B cell (primary cell): ENCODE results near the gene FCER1A. TPM values are rescaled to one million over a fixed set of nuclear protein-coding genes. Genes with fewer than 3 reads are reported as not detected.

Experiments used
- ATAC-seq: fragments of 200-7000 bp; cut with Tn5 transposase; one replicate; pipeline ENCODE4 v1.10.0; 2021; ENCODE audit warnings: low read depth, mild to moderate bottlenecking, moderate number of reproducible peaks, moderate library complexity
- CTCF ChIA-PET: fragments of 350-600 bp; sonication (Branson Sonifier 250); formaldehyde crosslinking; loops from one replicate; lab custom pipeline; 2021; ENCODE audit warnings: antibody characterized with exemption, inconsistent platforms; lab: Charles Lee
- POLR2A ChIA-PET: fragments of 350-600 bp; sonication (Branson Sonifier 250); formaldehyde crosslinking; loops from one replicate; lab custom pipeline; 2021; ENCODE audit warnings: antibody characterized with exemption; lab: Charles Lee
- DNase-seq: peaks from one replicate; pipeline ENCODE4 v3.0.0; 2013
- H2AFZ ChIP-seq: 2 replicates; pipeline ENCODE4 v1.6.1; 2012; ENCODE audit warnings: mild to moderate bottlenecking, low read depth, low read length; ENCODE audit not compliant: insufficient read depth, poor library complexity, severe bottlenecking
- H3K27ac ChIP-seq, 2 donors: 1 replicate in 1 of 2; 2 replicates in 1 of 2; pipeline ENCODE4 v1.5.1; 2012 to 2013; ENCODE audit warnings: low read length in 2 of 2, mild to moderate bottlenecking in 2 of 2, moderate library complexity in 1 of 2
- H3K27me3 ChIP-seq, 4 experiments: fragments of 200-600 bp in 1 of 4; sonication (generic) in 1 of 4; replicated peaks in 1 of 4; 1 replicate in 2 of 4; 2 replicates in 2 of 4; pipeline versions ENCODE4 v1.6.1 to v1.7.0; 2013 to 2016; ENCODE audit warnings: low read length in 3 of 4, mild to moderate bottlenecking in 2 of 4, mixed read lengths in 1 of 4, moderate library complexity in 1 of 4; ENCODE audit not compliant: insufficient read depth in 4 of 4, control insufficient read depth in 3 of 4; ENCODE audit errors: control extremely low read depth in 1 of 4
- H3K36me3 ChIP-seq, 2 experiments: replicated peaks in 1 of 2; 1 replicate in 1 of 2; 2 replicates in 1 of 2; pipeline versions ENCODE4 v1.6.1 to v1.7.1; 2013; ENCODE audit warnings: low read length in 1 of 2; ENCODE audit not compliant: insufficient read depth in 2 of 2, control insufficient read depth in 1 of 2; ENCODE audit errors: control extremely low read depth in 1 of 2, extremely low read depth in 1 of 2
- H3K4me1 ChIP-seq, 2 donors: fragments of 200-600 bp in 1 of 2; sonication (generic) in 1 of 2; 1 replicate in 1 of 2; 2 replicates in 1 of 2; pipeline versions ENCODE4 v1.5.1 to v1.6.1; 2013 to 2017; ENCODE audit warnings: low read length in 2 of 2; ENCODE audit not compliant: control insufficient read depth in 2 of 2, insufficient read depth in 2 of 2
- H3K4me2 ChIP-seq: replicated peaks from 2 replicates; pipeline ENCODE3; 2012; ENCODE audit warnings: mild to moderate bottlenecking, low read depth, low read length; ENCODE audit not compliant: poor library complexity, severe bottlenecking
- H3K4me3 ChIP-seq, 5 experiments: fragments of 200-600 bp in 1 of 5; sonication (generic) in 1 of 5; 1 replicate in 3 of 5; 2 replicates in 2 of 5; pipeline versions ENCODE4 v1.5.1 to v1.7.0; 2011 to 2016; ENCODE audit warnings: low read length in 4 of 5, mild to moderate bottlenecking in 4 of 5, low read depth in 2 of 5, control low read depth in 1 of 5, moderate library complexity in 1 of 5; ENCODE audit not compliant: insufficient read depth in 1 of 5; ENCODE audit errors: control extremely low read depth in 1 of 5, extremely low read depth in 1 of 5
- H3K79me2 ChIP-seq: fragments of 200-600 bp; sonication (generic); one replicate; pipeline ENCODE4 v1.6.0; 2016; ENCODE audit warnings: low read length; ENCODE audit not compliant: control insufficient read depth, insufficient read depth
- H3K9ac ChIP-seq: fragments of 200-600 bp; sonication (generic); 2 replicates; pipeline ENCODE4 v1.6.1; 2017; ENCODE audit warnings: mild to moderate bottlenecking, low read length, moderate library complexity
- H3K9me3 ChIP-seq, 3 donors: one replicate each; pipeline versions ENCODE4 v1.6.1 to v1.7.1; 2013; ENCODE audit warnings: low read length in 2 of 3; ENCODE audit not compliant: control insufficient read depth in 2 of 3, insufficient read depth in 1 of 3; ENCODE audit errors: control extremely low read depth in 1 of 3
- H4K20me1 ChIP-seq: 2 replicates; pipeline ENCODE4 v1.6.0; 2012; ENCODE audit warnings: mild to moderate bottlenecking, low read length; ENCODE audit not compliant: insufficient read depth, control insufficient read depth, poor library complexity, severe bottlenecking
- H3K27ac Mint-ChIP-seq: one replicate; pipeline ENCODE4 v1.8.0; 2021; ENCODE audit warnings: mixed read lengths
- H3K27me3 Mint-ChIP-seq: one replicate; pipeline ENCODE4 v1.8.0; 2021; ENCODE audit warnings: mixed read lengths
- H3K4me1 Mint-ChIP-seq: one replicate; pipeline ENCODE4 v1.8.0; 2021; ENCODE audit warnings: mixed read lengths
- H3K4me3 Mint-ChIP-seq: one replicate; pipeline ENCODE4 v1.8.0; 2021; ENCODE audit warnings: mixed read lengths
- H3K9me3 Mint-ChIP-seq: one replicate; pipeline ENCODE4 v1.8.0; 2022; ENCODE audit warnings: mixed read lengths; ENCODE audit not compliant: insufficient read depth
- EZH2 ChIP-seq: IDR thresholded peaks from 2 replicates; pipeline ENCODE4 v1.6.1; 2012; ENCODE audit warnings: borderline replicate concordance, low read depth, mild to moderate bottlenecking, moderate library complexity, low read length; ENCODE audit not compliant: insufficient read depth, poor library complexity, severe bottlenecking
- WGBS: methylation state at CpG from one replicate; pipeline ENCODE4 v1.1.5; 2013; ENCODE audit warnings: missing lambda C conversion rate; ENCODE audit not compliant: insufficient coverage; 5-methylcytosine and 5-hydroxymethylcytosine counted together
- intact Hi-C: fragments of 100-400 bp; cut with micrococcal nuclease; formaldehyde crosslinking; loops from one replicate; pipeline ENCODE4 v1.10.0; 2022
- polyA minus RNA-seq: library from RNA; depleted of rRNA, polyadenylated mRNA; stranded (reverse); fragments of >200 nt; gene quantifications from 2 replicates; pipeline ENCODE4 v1.2.3, GENCODE V29; 2012
- polyA plus RNA-seq: library from polyadenylated mRNA; depleted of rRNA; stranded (reverse); fragments of >200 nt; gene quantifications from 2 replicates; pipeline ENCODE4 v1.2.3, GENCODE V29; 2012
- total RNA-seq, 2 donors: library from RNA; stranded (reverse); fragments of 120-200 nt in 1 of 2; gene quantifications; 1 replicate in 1 of 2; 2 replicates in 1 of 2; pipeline versions ENCODE4 v1.2.3 to v1.2.4, GENCODE V29; 2013 to 2022
- TF ChIP-seq, protein P1 (sequence below): fragments of 200-600 bp; IDR thresholded peaks from one replicate; pipeline ENCODE4 v1.8.0; 2022; ENCODE audit warnings: antibody characterized with exemption, mild to moderate bottlenecking

FCER1A gene
- not detected in 2 replicates for total RNA-seq
- 1.1 TPM for total RNA-seq (2013)
- polyA plus RNA-seq, result 0.66 and 0.69 TPM in 2 replicates
- polyA minus RNA-seq, result 0.50 and 0.86 TPM in 2 replicates

DNA sequence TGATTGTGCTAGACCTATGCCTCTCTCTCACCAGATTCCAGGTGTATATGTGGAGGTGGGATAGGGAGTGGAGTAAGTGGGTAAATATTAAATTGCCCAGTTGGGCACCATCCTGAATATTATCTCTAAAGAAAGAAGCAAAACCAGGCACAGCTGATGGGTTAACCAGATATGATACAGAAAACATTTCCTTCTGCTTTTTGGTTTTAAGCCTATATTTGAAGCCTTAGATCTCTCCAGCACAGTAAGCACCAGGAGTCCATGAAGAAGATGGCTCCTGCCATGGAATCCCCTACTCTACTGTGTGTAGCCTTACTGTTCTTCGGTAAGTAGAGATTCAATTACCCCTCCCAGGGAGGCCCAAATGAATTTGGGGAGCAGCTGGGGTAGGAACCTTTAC lies at the start of gene FCER1A:
Gene FCER1A (plus strand): TSS at position 242 of the 400 bp plus-strand sequence. CDS start 29 bp downstream, at position 271.
- H3K4me2 ChIP-seq, result no peak within 1 kb of the TSS
- ChIA-PET CTCF (no interaction called here), POLR2A (no interaction called here)
- H3K27ac ChIP-seq, result no peak within 1 kb of the TSS
- Mint-ChIP-seq H3K27ac (no peak within 1 kb of the TSS), H3K4me3 (no peak within 1 kb of the TSS), H3K9me3 (no peaks in the 10 kb centered on the region), H3K4me1 (no peaks in the 10 kb centered on the region), H3K27me3 (peaks cover 19% of the 10 kb centered on the region)
- TF ChIP-seq EZH2, result no peak
- TF ChIP-seq, protein P1, sequence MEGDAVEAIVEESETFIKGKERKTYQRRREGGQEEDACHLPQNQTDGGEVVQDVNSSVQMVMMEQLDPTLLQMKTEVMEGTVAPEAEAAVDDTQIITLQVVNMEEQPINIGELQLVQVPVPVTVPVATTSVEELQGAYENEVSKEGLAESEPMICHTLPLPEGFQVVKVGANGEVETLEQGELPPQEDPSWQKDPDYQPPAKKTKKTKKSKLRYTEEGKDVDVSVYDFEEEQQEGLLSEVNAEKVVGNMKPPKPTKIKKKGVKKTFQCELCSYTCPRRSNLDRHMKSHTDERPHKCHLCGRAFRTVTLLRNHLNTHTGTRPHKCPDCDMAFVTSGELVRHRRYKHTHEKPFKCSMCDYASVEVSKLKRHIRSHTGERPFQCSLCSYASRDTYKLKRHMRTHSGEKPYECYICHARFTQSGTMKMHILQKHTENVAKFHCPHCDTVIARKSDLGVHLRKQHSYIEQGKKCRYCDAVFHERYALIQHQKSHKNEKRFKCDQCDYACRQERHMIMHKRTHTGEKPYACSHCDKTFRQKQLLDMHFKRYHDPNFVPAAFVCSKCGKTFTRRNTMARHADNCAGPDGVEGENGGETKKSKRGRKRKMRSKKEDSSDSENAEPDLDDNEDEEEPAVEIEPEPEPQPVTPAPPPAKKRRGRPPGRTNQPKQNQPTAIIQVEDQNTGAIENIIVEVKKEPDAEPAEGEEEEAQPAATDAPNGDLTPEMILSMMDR, result no peak
- H3K4me3 ChIP-seq, result no peak within 1 kb of the TSS
- no peaks in the 10 kb centered on the region for H3K79me2 ChIP-seq
- whole genome bisulfite sequencing, result no CpG with 5 or more reads among the region's 1 CpG
- peaks cover 0 to 5% (median 0%) of the 10 kb centered on the region in 4 experiments for H3K27me3 ChIP-seq
- no peaks in the 10 kb centered on the region for H3K4me1 ChIP-seq
- no peak within 1 kb of the TSS for H2AFZ ChIP-seq
- H4K20me1 ChIP-seq, result no peaks in the 10 kb centered on the region
- H3K9me3 ChIP-seq, result no peaks in the 10 kb centered on the region
- no peaks in the 10 kb centered on the region for H3K36me3 ChIP-seq
- no peak within 1 kb of the TSS for H3K9ac ChIP-seq
- DNase-seq (no peak), ATAC-seq (no peak)
- intact Hi-C loops, result no loop called here

DNA sequence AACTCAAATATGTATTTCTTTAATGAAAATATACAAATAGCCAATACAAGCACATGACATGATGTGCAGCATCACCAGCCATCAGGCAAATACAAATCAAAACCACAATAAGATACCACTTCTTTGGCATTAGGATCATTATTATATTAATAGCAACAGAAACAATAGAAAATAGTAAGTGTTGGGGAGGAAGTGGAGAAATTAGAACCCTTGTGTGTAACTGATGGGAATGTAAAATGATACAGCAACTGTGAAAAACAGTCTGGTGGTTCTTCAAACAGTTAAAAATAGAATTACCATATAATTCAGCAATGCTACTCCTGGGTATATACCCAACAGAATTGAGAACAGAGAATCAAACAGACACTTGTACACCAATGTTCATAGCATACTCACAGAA lies 40.8 kb upstream of the FCER1A start:
- Histone ChIP-seq H4K20me1 (no peaks in the 10 kb centered on the region), H3K79me2 (no peaks in the 10 kb centered on the region), H3K4me2 (no peak overlapping the region), H3K4me3 (no peak overlapping the region), H3K9ac (no peak overlapping the region), H2AFZ (no peak overlapping the region), H3K27me3 (peaks cover 0 to 5% (median 2%) of the 10 kb centered on the region in 4 experiments), H3K27ac (no peak overlapping the region), H3K9me3 (no peaks in the 10 kb centered on the region), H3K4me1 (no peaks in the 10 kb centered on the region), H3K36me3 (no peaks in the 10 kb centered on the region)
- TF ChIP-seq EZH2, result no peak
- TF ChIP-seq, protein P1, result no peak
- POLR2A ChIA-PET, result no interaction called here
- Mint-ChIP-seq H3K4me1 (no peaks in the 10 kb centered on the region), H3K27me3 (peaks cover 28% of the 10 kb centered on the region), H3K4me3 (no peak overlapping the region), H3K27ac (no peak overlapping the region), H3K9me3 (peaks cover 8% of the 10 kb centered on the region)
- intact Hi-C loops, result no loop called here
- no peak for ATAC-seq
- CTCF ChIA-PET, result no interaction called here
- DNase-seq, result no peak
